Activated CD4-positive, alpha-beta T cell treated with anti-CD3 and anti-CD28 coated beads for 4 hours (primary cell): ENCODE measurements around the gene NSUN6.

Experiments used
- DNase-seq, 2 donors: peaks; one replicate each; pipeline ENCODE4 v3.0.0-alpha.2; 2020

NSUN6 gene

DNA sequence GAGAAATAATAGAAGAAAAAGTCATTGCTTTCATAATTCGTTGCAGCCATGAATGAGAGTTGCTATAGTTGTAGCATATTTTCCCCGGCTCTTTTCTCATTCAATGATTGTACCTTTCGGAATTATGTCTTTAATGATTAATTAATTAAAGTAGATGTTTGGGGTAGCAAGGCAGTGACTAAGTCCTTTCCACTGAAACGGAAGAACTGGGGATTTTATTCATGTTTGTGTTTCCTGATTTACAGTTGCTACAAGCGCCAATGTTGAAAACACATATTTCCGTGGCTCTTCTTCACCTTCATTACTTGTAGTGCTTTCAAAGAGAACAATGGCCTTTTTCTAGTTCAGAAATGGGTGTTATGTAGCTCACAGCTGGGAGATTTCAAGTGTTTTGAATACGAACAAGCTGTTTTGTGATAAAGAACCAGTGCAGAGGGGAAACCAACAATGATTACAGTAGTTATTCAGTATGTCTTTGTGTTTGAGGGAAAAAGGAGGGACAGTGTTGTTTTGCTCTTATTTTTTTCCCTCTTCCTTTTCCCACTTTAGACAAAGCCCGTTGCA lies 153.5 kb downstream of the NSUN6 start:
- no peak for DNase-seq
